Fibroblast of lung (primary cell): Measurements from ENCODE around the gene RAP1GAP2. TPM values are rescaled to one million over a fixed set of nuclear protein-coding genes. Genes with fewer than 3 reads are reported as not detected.

Experiments used
- DNase-seq, 2 donors: peaks; one replicate each; pipeline versions ENCODE4 v3.0.0 to v3.0.0-alpha.2; 2010; ENCODE audit warnings: low read depth in 2 of 2
- H2AFZ ChIP-seq: 2 replicates; pipeline ENCODE4 v1.5.1; 2012; ENCODE audit warnings: low read length, control low read depth, inconsistent platforms
- H3K27ac ChIP-seq: 2 replicates; pipeline ENCODE4 v1.5.1; 2011; ENCODE audit warnings: low read length, control low read depth; ENCODE audit not compliant: insufficient read depth
- H3K27me3 ChIP-seq: 2 replicates; pipeline ENCODE4 v1.5.1; 2011; ENCODE audit warnings: mild to moderate bottlenecking, low read length; ENCODE audit not compliant: control insufficient read depth, insufficient read depth
- H3K36me3 ChIP-seq: 2 replicates; pipeline ENCODE4 v1.5.1; 2011; ENCODE audit warnings: low read length; ENCODE audit not compliant: control insufficient read depth, insufficient read depth
- H3K4me1 ChIP-seq: 2 replicates; pipeline ENCODE4 v1.5.1; 2011; ENCODE audit warnings: low read length; ENCODE audit not compliant: control insufficient read depth, insufficient read depth; ENCODE audit errors: extremely low read depth
- H3K4me2 ChIP-seq: 2 replicates; pipeline ENCODE4 v1.5.1; 2011; ENCODE audit warnings: low read length, control low read depth; ENCODE audit not compliant: insufficient read depth; ENCODE audit errors: extremely low read depth
- H3K4me3 ChIP-seq, 4 experiments: fragments of 200-600 bp in 1 of 4; sonication (generic) in 1 of 4; replicated peaks in 1 of 4; 2 replicates each; pipeline ENCODE4 v1.5.1; 2011 to 2016; ENCODE audit warnings: low read length in 4 of 4, low read depth in 3 of 4, mild to moderate bottlenecking in 3 of 4, control low read depth in 2 of 4, inconsistent platforms in 1 of 4, mixed read lengths in 1 of 4; ENCODE audit not compliant: insufficient read depth in 1 of 4; ENCODE audit errors: control extremely low read depth in 1 of 4
- H3K79me2 ChIP-seq: 2 replicates; pipeline ENCODE4 v1.5.1; 2012; ENCODE audit warnings: mild to moderate bottlenecking, low read length, inconsistent platforms; ENCODE audit not compliant: control insufficient read depth, insufficient read depth
- H3K9ac ChIP-seq: 2 replicates; pipeline ENCODE4 v1.5.1; 2011; ENCODE audit warnings: mild to moderate bottlenecking, low read length, control low read depth; ENCODE audit not compliant: insufficient read depth
- H3K9me3 ChIP-seq: 2 replicates; pipeline ENCODE4 v1.5.1; 2012; ENCODE audit warnings: low read depth, low read length; ENCODE audit not compliant: control insufficient read depth, insufficient read depth
- H4K20me1 ChIP-seq: 2 replicates; pipeline ENCODE4 v1.5.1; 2011; ENCODE audit warnings: low read length; ENCODE audit not compliant: control insufficient read depth, insufficient read depth; ENCODE audit errors: extremely low read depth
- EZH2 ChIP-seq: IDR thresholded peaks from 2 replicates; pipeline ENCODE4 v1.5.1; 2012; ENCODE audit warnings: low read length, control low read depth, mild to moderate bottlenecking; ENCODE audit errors: missing control alignments
- polyA plus RNA-seq, 2 donors: library from polyadenylated mRNA; depleted of rRNA in 1 of 2; stranded (reverse) in 1 of 2; unstranded in 1 of 2; fragments of >200 nt; gene quantifications; 2 replicates each; pipeline ENCODE4 v1.2.1, GENCODE V29; 2011 to 2012; ENCODE audit warnings: missing spikeins in 1 of 2
- total RNA-seq: library from RNA; depleted of rRNA; stranded (reverse); fragments of >200 nt; gene quantifications from 2 replicates; pipeline ENCODE4 v1.2.1, GENCODE V29; 2014
- TF ChIP-seq, protein P1 (sequence below), 2 donors: IDR thresholded peaks in 1 of 2; conservative IDR thresholded peaks in 1 of 2; 1 replicate in 1 of 2; 2 replicates in 1 of 2; pipeline ENCODE4 v1.5.1; 2011 to 2012; ENCODE audit warnings: low read length in 2 of 2, control low read depth in 1 of 2, inconsistent platforms in 1 of 2, low read depth in 1 of 2, mild to moderate bottlenecking in 1 of 2

Gene RAP1GAP2
- total and polyA plus RNA-seq, 2 donors (not counting 1 experiment from before 2014, with no cell fraction given), result 0.33 to 0.99 TPM

DNA sequence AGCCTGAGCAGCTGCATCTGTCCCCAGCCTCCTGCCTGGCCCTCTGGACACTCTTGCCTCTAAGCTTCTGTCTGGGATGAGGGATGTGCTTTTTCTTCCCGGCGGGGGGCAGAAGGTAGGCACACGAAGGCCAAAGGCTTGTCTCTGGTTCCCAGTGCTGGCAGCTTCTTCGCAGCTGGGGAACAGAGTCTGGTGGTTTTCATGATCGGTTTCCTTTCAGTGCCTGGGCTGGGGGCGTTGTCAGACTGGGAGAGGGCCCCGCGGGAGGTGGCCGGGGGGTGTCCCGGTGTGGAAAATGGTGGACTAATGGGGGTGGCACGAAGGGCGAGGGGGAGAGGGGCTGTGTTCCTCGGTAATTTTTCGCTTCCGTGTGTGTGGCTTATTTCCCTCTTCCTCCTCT, 988 bp downstream of the RAP1GAP2 start:
- DNase-seq, result no peak
- TF ChIP-seq, protein P1, sequence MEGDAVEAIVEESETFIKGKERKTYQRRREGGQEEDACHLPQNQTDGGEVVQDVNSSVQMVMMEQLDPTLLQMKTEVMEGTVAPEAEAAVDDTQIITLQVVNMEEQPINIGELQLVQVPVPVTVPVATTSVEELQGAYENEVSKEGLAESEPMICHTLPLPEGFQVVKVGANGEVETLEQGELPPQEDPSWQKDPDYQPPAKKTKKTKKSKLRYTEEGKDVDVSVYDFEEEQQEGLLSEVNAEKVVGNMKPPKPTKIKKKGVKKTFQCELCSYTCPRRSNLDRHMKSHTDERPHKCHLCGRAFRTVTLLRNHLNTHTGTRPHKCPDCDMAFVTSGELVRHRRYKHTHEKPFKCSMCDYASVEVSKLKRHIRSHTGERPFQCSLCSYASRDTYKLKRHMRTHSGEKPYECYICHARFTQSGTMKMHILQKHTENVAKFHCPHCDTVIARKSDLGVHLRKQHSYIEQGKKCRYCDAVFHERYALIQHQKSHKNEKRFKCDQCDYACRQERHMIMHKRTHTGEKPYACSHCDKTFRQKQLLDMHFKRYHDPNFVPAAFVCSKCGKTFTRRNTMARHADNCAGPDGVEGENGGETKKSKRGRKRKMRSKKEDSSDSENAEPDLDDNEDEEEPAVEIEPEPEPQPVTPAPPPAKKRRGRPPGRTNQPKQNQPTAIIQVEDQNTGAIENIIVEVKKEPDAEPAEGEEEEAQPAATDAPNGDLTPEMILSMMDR (conservative IDR thresholded peaks at IDR 0.05 in 1 of 2, IDR thresholded peaks at IDR 0.05 in 1 of 2; ENCODE audit: low read depth in 1 of 2, low read length in 2 of 2), result no peak
- no peak for TF ChIP-seq EZH2
- H3K9ac ChIP-seq, result no peak overlapping the region
- H3K27me3 ChIP-seq, result peaks cover 3% of the 10 kb centered on the region
- no peaks in the 10 kb centered on the region for H3K36me3 ChIP-seq
- H2AFZ ChIP-seq, result no peak overlapping the region
- no peak overlapping the region for H3K4me2 ChIP-seq
- no peaks in the 10 kb centered on the region for H4K20me1 ChIP-seq
- no peaks in the 10 kb centered on the region for H3K4me1 ChIP-seq
- no peaks in the 10 kb centered on the region for H3K79me2 ChIP-seq
- H3K4me3 ChIP-seq, result no peak overlapping the region
- no peaks in the 10 kb centered on the region for H3K9me3 ChIP-seq
- H3K27ac ChIP-seq, result no peak overlapping the region

DNA sequence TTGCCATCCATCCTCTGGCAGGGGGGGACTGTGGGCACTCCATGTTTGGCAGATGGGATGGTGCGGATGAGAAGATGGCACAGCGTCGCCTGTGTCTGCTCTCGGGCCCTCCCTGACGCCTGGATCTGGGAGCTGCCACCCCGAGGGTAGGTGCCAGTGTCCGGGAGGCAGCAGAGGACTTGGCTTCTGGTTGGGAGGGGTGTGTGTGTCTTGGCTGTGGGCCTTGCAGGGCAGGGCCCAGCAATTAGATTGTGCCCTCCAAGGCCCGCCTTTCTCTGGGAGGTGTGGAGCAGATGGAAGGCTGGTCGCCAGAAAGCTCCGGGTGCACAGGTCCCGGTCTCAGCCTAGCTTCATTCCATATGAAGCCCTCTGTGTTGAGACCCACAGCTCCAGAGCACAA, 1.4 kb downstream of the RAP1GAP2 start:
- no peaks in the 10 kb centered on the region for H3K79me2 ChIP-seq
- no peak overlapping the region for H2AFZ ChIP-seq
- no peaks in the 10 kb centered on the region for H3K36me3 ChIP-seq
- no peak overlapping the region for H3K9ac ChIP-seq
- H3K4me2 ChIP-seq, result no peak overlapping the region
- peaks cover 3% of the 10 kb centered on the region for H3K27me3 ChIP-seq
- H3K9me3 ChIP-seq, result no peaks in the 10 kb centered on the region
- no peak overlapping the region for H3K4me3 ChIP-seq
- H4K20me1 ChIP-seq, result no peaks in the 10 kb centered on the region
- H3K27ac ChIP-seq, result no peak overlapping the region
- DNase-seq, result no peak
- H3K4me1 ChIP-seq, result no peaks in the 10 kb centered on the region
- TF ChIP-seq, protein P1 (conservative IDR thresholded peaks at IDR 0.05 in 1 of 2, IDR thresholded peaks at IDR 0.05 in 1 of 2; ENCODE audit: low read depth in 1 of 2, low read length in 2 of 2), result no peak
- no peak for TF ChIP-seq EZH2

DNA sequence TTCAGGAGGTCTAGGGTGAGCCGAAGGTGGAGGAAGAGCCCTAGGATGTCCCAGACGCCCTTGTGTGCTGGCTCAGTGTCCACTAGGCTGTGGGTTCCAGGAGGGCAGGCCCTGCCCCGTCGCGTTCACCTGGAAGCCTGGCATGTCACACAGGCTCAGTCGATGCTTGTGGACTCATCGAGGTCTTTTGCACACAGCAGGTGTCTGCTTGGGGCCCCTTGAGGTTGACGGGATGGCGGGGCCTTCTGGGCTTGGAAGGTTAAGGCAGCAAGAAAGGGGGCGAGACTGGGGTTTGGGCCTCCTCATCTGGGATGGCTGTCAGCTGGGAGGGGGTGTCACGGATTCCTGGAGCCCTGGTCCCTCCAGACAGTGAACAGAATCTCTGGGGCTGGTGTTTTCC, 1.9 kb downstream of the RAP1GAP2 start:
- Histone ChIP-seq H4K20me1 (no peaks in the 10 kb centered on the region), H3K9me3 (no peaks in the 10 kb centered on the region), H3K27ac (no peak overlapping the region), H3K27me3 (peaks cover 3% of the 10 kb centered on the region), H3K9ac (no peak overlapping the region), H3K4me3 (no peak overlapping the region), H3K4me2 (no peak overlapping the region), H3K36me3 (no peaks in the 10 kb centered on the region), H3K4me1 (no peaks in the 10 kb centered on the region), H3K79me2 (no peaks in the 10 kb centered on the region), H2AFZ (no peak overlapping the region)
- no peak for DNase-seq
- TF ChIP-seq EZH2, result no peak
- TF ChIP-seq, protein P1 (conservative IDR thresholded peaks at IDR 0.05 in 1 of 2, IDR thresholded peaks at IDR 0.05 in 1 of 2; ENCODE audit: low read depth in 1 of 2, low read length in 2 of 2), result no peak
